HG03469 (cell line): Measurements from ENCODE around the gene C1orf216.
"Not testable (repeated sequence)": the region's sequence is repeated elsewhere in the genome, so short reads cannot be mapped to it uniquely, and the experiment has no call there.

ENCODE experiments used
- ATAC-seq: cut with Tn5 transposase; IDR thresholded peaks from one replicate; pipeline ENCODE4 v1.9.1; 2021; ENCODE audit warnings: mild to moderate bottlenecking, moderate library complexity, moderate number of reproducible peaks; ENCODE audit not compliant: unreplicated experiment

C1orf216 gene

DNA sequence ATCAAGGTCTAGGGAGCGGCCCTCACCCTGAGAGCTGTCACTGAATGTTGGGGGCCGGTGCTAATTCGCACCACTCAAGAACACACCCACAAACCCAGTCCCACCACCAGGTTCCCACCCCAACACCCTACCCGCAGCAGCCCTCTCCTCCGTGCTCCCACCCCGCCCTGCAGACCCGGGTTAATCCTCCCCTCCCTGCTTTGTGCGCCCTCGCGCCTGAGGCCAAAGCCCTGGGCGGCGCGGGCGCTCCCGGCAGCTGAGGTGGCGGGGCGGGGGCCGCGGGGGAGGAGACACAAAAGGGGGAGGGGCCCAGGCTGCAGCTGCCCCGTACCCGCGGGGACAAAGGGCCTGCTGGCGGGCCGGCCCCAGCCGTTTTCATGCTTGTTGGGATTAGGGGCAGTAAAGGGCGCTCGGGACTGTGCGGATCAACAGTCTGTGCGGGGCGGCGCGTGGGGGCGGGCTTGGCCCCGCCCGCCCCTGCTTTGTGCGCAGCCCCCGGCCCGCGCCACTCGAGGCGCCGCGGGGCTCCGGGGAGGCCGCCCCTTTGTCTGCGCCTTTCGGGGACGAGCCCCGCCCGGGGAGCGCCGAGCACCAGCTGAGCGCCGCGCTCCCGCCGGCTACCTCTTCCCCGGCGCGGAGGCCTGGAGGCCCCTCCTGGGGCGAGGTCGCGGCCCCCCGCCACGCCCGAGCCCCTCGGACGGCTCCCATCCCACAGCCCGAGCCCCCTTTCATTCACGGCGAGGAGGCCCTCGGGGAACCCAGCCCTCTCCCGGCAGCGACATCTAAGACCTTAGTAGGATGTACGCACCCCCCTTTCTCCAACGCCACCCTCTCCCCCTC lies 10.9 kb downstream of the C1orf216 start:
- ATAC-seq: no peak

DNA sequence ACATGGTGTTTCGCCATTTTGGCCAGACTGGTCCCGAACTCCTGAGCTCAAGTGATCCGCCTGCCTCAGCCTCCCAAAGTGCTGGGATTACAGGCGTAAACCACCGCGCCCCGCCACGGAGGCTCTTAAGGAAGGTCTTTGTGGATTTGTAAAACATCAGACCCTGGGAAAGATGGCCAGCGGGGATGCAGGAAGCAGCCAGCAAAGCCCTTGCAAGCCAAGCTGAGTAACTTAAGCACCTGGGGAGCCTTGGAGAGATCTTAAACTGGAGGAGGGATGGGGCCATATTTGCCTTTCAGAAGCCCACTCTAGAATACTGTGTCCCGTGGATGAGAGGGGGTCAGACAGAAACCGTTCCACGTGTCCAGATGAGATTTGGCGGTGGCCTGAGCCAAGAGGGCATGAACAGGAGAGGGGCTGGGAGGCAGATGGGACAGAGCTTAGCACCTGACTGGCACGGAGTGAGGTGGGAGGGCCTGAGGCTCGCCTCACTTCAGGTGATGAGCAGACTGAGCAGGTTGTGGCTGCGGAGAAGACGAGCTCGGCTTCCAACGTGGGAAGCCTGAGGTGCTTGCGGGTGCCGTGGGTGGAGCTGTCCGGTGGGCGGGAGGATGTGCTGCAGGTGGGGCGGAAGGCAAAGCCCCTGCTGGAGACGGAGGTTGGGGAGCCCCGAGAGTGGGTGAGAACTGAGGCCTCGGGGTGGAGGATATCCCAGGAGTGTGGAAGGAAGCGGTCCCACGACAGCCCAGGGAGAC lies 11.7 kb downstream of the C1orf216 start:
- ATAC-seq: no peak

DNA sequence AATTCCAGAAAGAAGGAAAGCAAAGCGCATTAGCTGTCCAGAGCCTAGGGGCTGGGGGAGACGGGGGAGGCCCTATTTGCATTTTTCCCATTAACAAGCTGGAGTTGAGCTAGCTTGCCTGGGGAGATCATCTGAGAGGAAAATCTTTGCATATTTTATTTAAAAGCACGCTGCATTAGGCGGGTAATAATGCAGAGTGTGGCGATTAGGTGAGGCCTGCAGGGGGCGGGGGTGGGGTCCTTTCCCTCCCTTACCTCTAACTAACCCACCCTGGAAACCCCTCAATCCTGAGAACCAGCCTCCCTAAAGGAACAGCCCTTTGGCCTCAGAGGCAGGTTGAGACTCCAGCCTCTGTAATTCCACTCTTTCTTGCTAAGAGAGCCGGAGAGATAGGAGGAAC lies 16.2 kb downstream of the C1orf216 start:
- ATAC-seq: no peak

DNA sequence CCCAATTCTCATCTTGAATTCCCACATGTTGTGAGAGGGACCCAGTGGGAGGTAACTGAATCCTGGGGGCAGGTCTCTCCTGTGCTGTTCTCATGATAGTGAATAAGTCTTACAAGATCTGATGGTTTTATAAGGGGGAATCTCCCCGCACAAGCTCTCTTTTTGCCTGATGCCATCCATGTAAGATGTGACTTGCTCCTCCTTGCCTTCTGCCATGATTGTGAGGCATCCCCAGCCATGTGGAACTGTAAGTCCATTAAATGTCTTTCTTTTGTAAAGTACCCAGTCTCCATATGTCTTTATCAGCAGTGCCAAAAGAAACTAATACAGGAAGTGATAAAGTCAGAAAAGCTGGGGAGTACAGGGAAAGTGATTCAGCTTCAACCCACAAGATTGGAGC lies 19.5 kb downstream of the C1orf216 start:
- ATAC-seq: not testable (repeated sequence)

DNA sequence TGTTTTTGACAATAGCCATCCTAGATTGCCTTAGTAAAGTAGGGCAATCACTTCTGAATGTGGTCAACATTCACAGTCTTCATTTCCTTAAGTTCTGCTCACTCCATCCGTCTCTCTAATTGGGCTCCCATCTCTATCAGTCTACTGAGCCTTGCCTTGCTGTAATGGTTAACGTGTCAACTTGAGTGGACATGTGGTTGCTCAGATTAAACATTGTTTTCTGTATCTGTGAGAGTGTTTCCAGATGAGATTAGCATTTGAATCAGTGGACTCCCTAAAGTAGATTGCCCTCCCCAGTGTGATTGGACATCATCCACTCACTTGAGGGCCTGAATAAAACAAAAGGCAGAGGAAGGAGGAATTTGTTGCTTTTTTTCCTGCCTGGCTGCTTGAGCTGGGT lies 26.4 kb downstream of the C1orf216 start:
- ATAC-seq: no peak

DNA sequence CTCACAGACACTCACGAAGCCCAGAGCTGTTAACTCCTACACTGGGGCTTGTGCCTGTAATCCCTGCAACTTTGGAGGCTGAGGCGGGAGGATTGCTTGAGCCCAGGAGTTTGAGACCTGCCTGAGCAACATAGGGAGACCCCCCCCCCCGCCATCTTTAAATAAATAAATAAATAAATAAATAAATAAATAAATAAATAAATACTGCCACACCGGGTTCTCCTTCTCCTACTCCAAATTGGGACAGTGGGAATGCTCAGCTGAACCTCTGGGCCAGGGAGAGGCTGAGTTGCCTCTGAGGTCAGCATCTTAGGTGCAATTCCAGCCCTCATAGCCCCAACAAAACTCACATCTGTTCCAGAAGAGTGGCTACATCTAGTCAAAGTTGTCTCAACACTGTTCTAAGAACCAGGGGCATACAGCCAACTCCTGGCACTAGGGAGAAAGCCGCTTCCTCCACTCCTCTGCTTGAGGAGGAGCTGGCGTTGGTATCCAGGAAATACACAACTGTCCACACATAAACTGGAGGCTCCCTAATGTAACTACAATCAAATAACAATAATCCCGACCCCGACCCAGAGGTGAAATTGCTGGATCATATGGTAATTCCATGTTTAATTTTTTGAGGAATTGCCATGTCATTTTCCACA lies 27.0 kb downstream of the C1orf216 start:
- ATAC-seq: no peak

DNA sequence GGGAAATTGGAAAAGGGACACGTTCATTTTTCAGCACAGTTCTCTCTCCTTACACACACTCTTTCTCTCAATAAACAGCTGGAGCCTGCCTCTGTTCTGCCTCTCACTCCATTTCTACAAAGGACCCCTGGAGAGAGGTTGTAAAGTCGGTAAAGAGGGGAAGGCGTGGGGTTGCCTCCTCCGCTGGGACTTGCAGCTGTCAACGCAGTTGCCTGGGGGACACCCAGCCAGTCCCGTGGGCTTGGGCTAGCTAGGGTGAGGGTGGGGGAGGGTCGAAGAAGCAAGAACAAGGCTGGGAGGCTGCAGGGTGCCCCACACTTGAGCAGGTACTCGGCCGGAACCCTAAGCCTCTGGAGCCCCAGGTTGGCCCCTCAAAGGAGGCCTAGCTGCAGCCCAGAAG lies 27.6 kb downstream of the C1orf216 start:
- ATAC-seq: no peak

DNA sequence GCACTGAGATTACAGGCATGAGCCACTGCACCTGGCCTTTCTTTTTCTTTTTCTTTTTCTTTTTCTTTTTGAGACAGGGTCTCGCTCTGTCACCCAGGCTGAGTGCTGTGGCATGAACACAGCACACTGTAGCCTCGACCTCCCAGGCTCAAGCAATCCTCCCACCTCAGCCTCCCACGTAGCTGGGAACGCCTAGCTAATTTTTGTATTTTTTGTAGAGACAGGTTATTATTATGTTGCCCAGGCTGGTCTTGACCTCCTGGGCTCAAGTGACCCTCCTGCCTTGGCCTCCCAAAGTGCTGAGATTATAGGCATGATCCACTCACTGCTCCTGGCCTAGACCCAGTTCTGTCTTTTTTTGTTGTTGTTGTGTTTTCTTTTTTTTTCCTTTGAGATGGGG lies 28.6 kb downstream of the C1orf216 start:
- ATAC-seq: not testable (repeated sequence)

DNA sequence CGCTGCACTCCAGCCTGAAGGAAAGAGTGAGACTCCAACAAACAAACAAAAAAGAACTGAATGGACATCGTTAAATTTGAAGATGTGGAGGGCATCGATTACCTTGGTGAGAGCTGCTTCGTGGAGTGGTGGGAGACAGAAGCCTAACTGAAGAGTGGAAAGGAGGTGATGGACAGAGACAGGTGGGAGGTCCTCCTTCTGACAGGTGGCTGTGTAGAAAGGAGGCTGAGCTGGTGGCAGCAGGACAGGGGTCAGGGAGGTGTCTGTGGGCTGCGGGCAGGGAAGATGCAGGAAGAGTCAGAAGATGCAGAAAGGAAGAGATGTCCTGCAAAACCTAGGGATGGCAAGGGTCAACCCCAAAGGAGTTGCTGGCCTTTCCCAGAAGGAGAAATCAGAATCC lies 30.5 kb downstream of the C1orf216 start:
- ATAC-seq: no peak

DNA sequence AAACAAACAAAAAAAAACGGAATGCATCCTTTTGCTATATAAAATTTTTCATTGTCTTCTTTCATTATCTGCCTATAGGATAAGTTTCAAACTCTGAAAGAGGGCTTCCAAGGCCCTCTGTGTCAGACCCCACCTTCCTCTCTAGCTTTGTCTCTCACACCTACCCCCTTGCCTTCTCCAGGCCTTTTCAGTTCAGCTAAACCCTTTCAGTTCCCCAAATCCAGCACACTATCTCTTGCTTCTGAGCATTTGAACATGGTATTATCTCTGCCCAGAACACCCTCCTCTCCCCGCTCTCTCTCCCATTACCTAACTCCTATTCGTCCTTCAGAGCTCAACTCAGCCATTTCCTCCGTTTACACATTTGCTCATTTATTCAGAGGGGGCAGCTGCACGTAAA lies 35.7 kb downstream of the C1orf216 start:
- ATAC-seq: no peak

DNA sequence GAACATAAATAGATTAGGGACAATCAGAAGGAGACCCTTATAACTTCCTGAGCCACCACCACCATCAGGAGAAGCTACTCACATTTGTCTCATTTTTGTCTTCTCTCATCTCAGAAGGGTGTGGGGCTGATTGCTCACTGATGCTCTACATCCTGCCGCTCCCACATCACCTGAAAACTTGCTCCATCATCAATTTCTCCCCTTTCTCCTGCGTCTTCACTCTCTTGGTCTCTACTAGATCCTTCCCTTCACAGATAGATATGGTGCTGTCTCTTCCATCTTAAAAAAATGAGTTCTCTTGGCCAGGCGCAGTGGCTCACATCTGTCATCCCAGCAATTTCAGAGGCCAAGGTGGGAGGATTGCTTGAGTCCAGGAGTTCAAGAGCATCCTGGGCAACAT lies 38.4 kb downstream of the C1orf216 start:
- no peak for ATAC-seq

DNA sequence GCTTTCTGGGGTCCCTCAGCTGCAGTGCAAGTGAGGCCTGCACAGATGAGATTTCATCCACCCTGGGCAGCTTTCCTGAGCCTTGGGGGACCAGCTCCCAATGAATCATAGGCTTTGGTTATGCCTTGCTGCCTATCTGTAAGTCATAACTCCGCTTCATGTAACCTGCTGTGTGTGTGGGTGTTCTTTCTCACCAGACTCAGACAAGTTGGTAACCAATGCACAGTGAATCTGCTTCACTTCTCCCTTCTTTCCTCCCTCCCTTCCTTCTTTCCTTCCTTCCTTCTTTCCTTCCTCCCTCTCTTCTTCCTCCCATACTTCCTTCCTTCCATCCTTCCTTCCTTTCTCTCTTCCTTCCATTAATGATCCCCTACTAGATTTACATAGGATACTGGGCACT lies 42.9 kb downstream of the C1orf216 start:
- no peak for ATAC-seq

DNA sequence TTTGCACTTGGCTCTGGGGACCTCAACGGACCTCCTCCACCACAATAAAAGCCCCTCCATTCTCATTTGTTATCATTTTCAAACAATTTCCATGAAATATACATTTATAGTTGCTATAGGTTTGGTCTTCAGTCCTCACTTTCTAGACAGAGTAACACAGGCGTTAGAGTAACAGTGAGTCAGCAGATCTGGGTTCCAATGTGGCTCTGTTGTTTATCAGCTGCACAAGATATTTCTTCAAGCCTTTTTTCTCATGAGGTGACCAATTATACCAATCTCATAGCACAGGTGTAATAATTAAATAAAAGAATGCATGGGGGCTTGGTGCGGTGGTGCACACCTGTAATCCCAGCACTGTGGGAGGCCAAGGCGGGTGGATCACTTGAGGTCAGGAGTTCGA lies 44.6 kb downstream of the C1orf216 start:
- no peak for ATAC-seq

DNA sequence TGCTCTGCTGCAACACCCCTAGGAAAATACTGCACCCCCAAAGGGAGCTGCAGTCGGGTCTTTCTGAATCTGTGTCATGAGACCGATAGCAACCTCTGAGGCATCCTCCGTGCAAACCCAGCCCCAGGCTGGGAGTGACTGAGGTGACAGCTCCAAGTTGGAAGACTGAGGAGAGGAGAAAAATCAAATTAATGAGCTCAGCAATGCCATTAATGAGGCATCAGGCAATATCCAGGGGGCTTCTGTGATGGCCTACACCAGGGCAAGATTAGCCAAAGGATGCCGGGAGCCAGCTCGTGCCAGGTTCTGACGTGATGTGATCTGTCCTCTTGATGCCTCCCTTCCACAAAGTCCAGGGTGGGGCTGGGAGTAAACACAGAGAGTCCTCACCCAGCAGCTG lies 46.6 kb downstream of the C1orf216 start:
- no peak for ATAC-seq

DNA sequence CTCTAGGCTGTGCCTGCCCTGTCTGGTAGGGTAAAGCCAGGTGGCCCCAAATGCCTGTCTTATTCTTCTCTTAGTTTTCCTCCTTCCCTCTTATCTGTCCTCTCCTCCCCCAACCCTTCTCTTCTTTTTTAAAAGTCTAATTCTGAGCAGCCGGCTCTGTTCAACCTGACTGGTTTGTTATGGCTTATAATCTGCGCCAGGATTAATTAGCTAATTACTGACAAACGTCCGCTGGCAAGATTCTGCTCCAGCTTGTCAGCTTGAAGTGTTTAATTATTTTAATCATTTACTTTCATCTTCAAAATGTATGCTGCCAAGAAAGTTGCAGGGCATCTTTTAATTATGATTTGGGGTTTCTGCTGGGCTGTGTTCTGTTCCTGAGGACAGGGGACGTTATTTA lies 50.2 kb downstream of the C1orf216 start:
- ATAC-seq: no peak

DNA sequence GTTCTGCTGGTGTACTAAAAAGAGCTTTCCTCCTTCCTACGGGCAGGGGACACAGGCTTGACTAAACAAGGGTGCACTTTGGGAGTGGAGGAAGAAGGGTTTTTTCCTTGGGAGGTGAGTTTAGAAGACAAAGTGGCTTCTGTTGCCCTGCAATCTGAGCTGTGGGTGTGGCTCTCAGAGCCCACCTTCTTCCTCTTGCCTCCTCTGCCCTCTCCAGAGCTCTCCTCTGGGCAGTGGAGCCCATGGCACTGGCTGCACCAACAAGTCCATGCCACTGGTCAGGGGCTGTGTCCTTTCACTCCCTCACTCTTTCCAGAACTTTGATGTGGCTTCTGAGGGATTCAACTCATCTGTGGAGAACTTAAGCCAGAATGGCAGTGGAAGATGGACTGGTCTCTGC lies 51.8 kb downstream of the C1orf216 start:
- ATAC-seq: no peak

DNA sequence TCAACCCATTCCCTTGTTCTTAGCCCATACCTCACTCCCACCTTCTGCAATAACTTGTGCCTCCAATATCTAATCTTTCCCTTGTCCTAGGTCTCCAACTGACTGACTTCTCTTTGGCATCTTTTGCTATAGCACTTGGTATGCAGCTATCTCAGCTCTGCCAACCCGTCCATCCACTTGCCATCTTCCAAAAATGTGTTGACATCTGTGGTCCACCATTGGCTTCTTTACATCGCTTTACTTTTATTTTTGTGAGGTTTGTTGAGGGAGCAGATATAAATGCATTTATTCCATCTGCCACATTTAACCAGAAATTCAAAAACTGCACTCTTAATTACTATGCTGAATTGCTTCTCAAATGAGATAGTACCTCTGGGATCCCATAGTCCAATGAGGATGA lies 52.5 kb downstream of the C1orf216 start:
- no peak for ATAC-seq
